ENCODE measurements around the gene ORC4. TPM values are rescaled to one million over a fixed set of nuclear protein-coding genes. Genes with fewer than 3 reads are reported as not detected.

ORC4 gene
- total RNA-seq, 4 donors from 2014 or later, result 32.6 to 72.3 (median 51.8) TPM

GRCh38 chr2:148058641-148059040 is 38.1 kb upstream of the ORC4 start:
- 27 to 50% methylated on average over 1 of the region's 1 CpG for WGBS, 2 donors (ENCODE audit: low coverage in 1 of 2)
- no peaks in the 10 kb centered on the region for H3K9me3 ChIP-seq
- ATAC-seq, result no peak

GRCh38 chr2:148052687-148053086 is 32.1 kb upstream of the ORC4 start:
- Histone ChIP-seq H3K9me3 (no peaks in the 10 kb centered on the region), H3K27me3 (no peaks in the 10 kb centered on the region), H3K27ac (no peak overlapping the region), H3K4me1 (peaks cover 0 to 11% (median 0%) of the 10 kb centered on the region in 3 donors), H3K4me3 (no peak overlapping the region), H3K36me3 (peaks cover 0 to 12% of the 10 kb centered on the region in 2 donors)
- WGBS, 2 donors (ENCODE audit: low coverage in 1 of 2), result 92 to 100% methylated on average over 2 to 3 of the region's 3 CpGs
- TF ChIP-seq EP300 (IDR thresholded peaks at IDR 0.05) (no peak), CTCF (IDR thresholded peaks at IDR 0.05) (no peak), POLR2A (IDR thresholded peaks at IDR 0.05) (no peak), POLR2AphosphoS5 (IDR thresholded peaks at IDR 0.05) (no peak)
- ATAC-seq, result no peak

More at GRCh38 chr2:148058641-148059040, 38.1 kb upstream of the ORC4 start:
- Histone ChIP-seq H3K27me3 (no peaks in the 10 kb centered on the region), H3K27ac (no peak overlapping the region), H3K4me3 (no peak overlapping the region), H3K4me1 (peaks cover 0 to 15% (median 0%) of the 10 kb centered on the region in 3 donors), H3K36me3 (peaks cover 0 to 12% of the 10 kb centered on the region in 2 donors)
- TF ChIP-seq POLR2A (IDR thresholded peaks at IDR 0.05) (no peak), POLR2AphosphoS5 (IDR thresholded peaks at IDR 0.05) (no peak), EP300 (IDR thresholded peaks at IDR 0.05) (no peak), CTCF (IDR thresholded peaks at IDR 0.05) (no peak)

GRCh38 chr2:148049284-148049683 is 28.7 kb upstream of the ORC4 start:
- ATAC-seq, result no peak
- Histone ChIP-seq H3K9me3 (no peaks in the 10 kb centered on the region), H3K27me3 (no peaks in the 10 kb centered on the region), H3K27ac (no peak overlapping the region), H3K4me1 (peaks cover 0 to 11% (median 0%) of the 10 kb centered on the region in 3 donors), H3K36me3 (peaks cover 0 to 5% of the 10 kb centered on the region in 2 donors), H3K4me3 (no peak overlapping the region)
- no peak for TF ChIP-seq CTCF (IDR thresholded peaks at IDR 0.05)
- no peak for TF ChIP-seq POLR2AphosphoS5 (IDR thresholded peaks at IDR 0.05)
- TF ChIP-seq EP300 (IDR thresholded peaks at IDR 0.05), result no peak
- TF ChIP-seq POLR2A (IDR thresholded peaks at IDR 0.05), result no peak

- TF ChIP-seq POLR2AphosphoS5 (IDR thresholded peaks at IDR 0.05), result no peak
- TF ChIP-seq CTCF (IDR thresholded peaks at IDR 0.05), result no peak
- TF ChIP-seq POLR2A (IDR thresholded peaks at IDR 0.05), result no peak
- TF ChIP-seq EP300 (IDR thresholded peaks at IDR 0.05), result no peak
- WGBS, 2 donors (ENCODE audit: low coverage in 1 of 2), result 80 to 82% methylated on average over 1 of the region's 1 CpG
- Histone ChIP-seq H3K4me1 (peaks cover 0 to 11% (median 0%) of the 10 kb centered on the region in 3 donors), H3K36me3 (no peaks in the 10 kb centered on the region), H3K27ac (no peak overlapping the region), H3K27me3 (no peaks in the 10 kb centered on the region), H3K4me3 (no peak overlapping the region), H3K9me3 (no peaks in the 10 kb centered on the region)
- no peak for ATAC-seq
Measured at GRCh38 chr2:148048475-148049221, 28.1 kb upstream of the ORC4 start.

- 91 to 100% methylated on average over 1 of the region's 1 CpG for WGBS, 2 donors (ENCODE audit: low coverage in 1 of 2)
- peaks cover 0 to 11% (median 0%) of the 10 kb centered on the region in 3 donors for H3K4me1 ChIP-seq
- no peaks in the 10 kb centered on the region for H3K9me3 ChIP-seq
- no peaks in the 10 kb centered on the region for H3K27me3 ChIP-seq
- H3K4me3 ChIP-seq, result no peak overlapping the region
- no peak for ATAC-seq
- TF ChIP-seq CTCF (IDR thresholded peaks at IDR 0.05) (no peak), POLR2AphosphoS5 (IDR thresholded peaks at IDR 0.05) (no peak), EP300 (IDR thresholded peaks at IDR 0.05) (no peak), POLR2A (IDR thresholded peaks at IDR 0.05) (no peak)
- H3K36me3 ChIP-seq, result no peaks in the 10 kb centered on the region
- no peak overlapping the region for H3K27ac ChIP-seq
Measured at GRCh38 chr2:148046802-148047201, 26.3 kb upstream of the ORC4 start.
